Heart left ventricle (tissue), 13 donors: ENCODE measurements around the gene MYO1B.
A peak's percentile ranks its signal among the peaks of the same experiment; 100 is the strongest.

ENCODE experiments used
- CTCF ChIP-seq, 12 donors: fragments of 200-600 bp; sonication (generic) in 4 of 12; IDR thresholded peaks; one replicate each; pipeline versions ENCODE4 v1.5.0 to v1.8.0; 2018 to 2022; ENCODE audit warnings: antibody characterized with exemption in 12 of 12, mild to moderate bottlenecking in 5 of 12
- POLR2A ChIP-seq, 2 donors: fragments of 450-650 bp; IDR thresholded peaks; one replicate each; pipeline ENCODE4 v1.6.1; 2017; ENCODE audit warnings: antibody characterized with exemption in 2 of 2, mild to moderate bottlenecking in 2 of 2, moderate library complexity in 2 of 2
- donor health status: ischemic (EF 13 %, LVEDD 7.1; RV severe dilation, severe dysfunction).
- donor health status: DM: no; HTN: yes; CAD: no.
- donor health status: DM: no; HTN: no; CAD: no.
- donor health status: ischemic (EF 25% LVEDD 6.9; RV normal size, moderate dysfunction).
- donor health status: ischemic (EF 25% LVEDD 5.7; RV mildly dilated, moderate dysfunction).
- donor health status: ischemic (EF 35%, LVEDD 5.7; RV mildly dilated, moderate dysfunction).
- donor health status: nonischemic (EF 11% LVEDD 7.7; RV severe dilation, severe dysfunction).
- donor health status: DM: yes; HTN: yes; CAD: no.
- donor health status: PGD.
- donor health status: ischemic (EF 29% LVEDD 5.4; RV normal size, mild dysfunction).
- donor health status: nonischemic (EF 23%, LVEDD 6.1; RV moderate dilation, normal function).

DNA sequence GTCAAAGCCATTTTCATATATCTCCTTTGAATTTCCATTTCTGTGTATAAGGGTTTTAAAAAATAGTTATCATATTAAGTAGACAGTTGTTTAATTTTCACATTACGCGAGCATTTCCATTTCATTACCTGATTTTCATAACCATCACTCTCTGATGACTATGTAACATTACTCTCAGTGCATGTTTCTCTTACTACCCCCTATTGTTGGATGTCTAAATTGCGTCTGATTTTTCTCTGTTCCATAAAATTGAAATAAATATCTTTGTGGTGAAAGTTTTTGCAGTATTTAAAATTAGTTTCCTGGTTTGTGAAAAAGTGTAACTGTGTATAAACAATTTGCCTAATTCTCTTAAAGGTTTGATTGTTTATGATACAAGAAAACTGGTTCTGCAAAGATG, 123.8 kb downstream of the MYO1B start:
- peak in 8 of 12 donors; percentile 9 to 46 (median 28) for TF ChIP-seq CTCF (IDR thresholded peaks at IDR 0.05)
- no peak for TF ChIP-seq POLR2A (IDR thresholded peaks at IDR 0.05)
